Measurements from ENCODE around the gene AIG1. TPM values are rescaled to one million over a fixed set of nuclear protein-coding genes. Genes with fewer than 3 reads are reported as not detected.
A peak's percentile ranks its signal among the peaks of the same experiment; 100 is the strongest.
"Not testable (repeated sequence)": the region's sequence is repeated elsewhere in the genome, so short reads cannot be mapped to it uniquely, and the experiment has no call there.

Gene AIG1, protein sequence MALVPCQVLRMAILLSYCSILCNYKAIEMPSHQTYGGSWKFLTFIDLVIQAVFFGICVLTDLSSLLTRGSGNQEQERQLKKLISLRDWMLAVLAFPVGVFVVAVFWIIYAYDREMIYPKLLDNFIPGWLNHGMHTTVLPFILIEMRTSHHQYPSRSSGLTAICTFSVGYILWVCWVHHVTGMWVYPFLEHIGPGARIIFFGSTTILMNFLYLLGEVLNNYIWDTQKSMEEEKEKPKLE
- total RNA-seq: 81.4 TPM

DNA sequence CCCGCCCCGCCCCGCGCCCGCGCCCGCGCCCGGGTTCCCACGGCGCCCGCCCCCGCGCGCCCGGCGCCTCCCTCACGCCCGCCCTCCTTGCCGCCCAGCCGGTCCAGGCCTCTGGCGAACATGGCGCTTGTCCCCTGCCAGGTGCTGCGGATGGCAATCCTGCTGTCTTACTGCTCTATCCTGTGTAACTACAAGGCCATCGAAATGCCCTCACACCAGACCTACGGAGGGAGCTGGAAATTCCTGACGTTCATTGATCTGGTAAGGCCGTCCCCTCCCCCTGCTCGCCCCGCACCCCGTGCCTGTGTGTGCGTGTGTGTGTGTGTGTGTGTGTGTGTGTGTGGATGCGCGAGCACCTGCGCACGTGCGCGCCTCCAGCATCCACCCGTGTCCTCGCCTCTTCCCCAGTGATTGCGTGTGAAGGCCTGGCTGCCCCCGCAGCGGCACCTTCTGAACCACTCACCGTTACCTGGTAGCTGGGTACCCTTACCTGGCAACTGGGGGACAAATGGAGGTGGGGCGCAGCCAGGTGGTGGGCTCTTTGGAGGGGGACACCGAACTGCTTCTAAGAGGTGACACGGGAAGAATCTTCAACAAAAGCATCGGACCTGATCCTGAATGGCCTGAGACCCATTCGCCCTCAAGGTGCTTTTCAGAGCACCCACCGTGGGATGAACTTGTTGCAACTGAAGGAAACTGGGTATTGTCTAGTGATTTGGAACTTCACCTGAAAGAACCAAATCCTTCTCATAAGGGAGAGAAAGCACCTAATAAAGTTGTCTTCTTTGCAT lies at the start of gene AIG1:
Gene AIG1 (plus strand): TSS at position 84 of the 791 bp plus-strand sequence. CDS start 37 bp downstream, at position 121.
- DNase-seq (ENCODE audit: low spot score): peak; percentile 68

DNA sequence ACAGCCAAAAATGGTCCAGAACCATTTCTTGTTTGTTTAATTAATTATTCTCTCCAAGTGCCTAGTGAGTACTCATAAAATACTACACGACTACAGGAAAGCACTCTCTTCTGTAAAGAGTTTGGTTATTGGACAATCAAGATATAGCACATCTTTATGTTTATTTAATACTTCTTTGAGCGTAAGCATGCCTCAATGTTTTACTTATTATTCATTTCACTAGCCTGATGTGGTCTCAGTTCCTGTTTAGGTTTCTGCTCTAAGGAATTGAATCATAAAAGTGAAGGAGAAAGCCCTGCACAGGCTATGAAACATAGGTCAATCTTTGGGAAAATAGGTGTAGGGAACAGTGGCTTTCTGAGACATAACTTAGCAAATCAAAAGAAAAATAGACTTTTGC lies 45.9 kb upstream of the AIG1 start:
- no peak for DNase-seq (ENCODE audit: low spot score)

DNA sequence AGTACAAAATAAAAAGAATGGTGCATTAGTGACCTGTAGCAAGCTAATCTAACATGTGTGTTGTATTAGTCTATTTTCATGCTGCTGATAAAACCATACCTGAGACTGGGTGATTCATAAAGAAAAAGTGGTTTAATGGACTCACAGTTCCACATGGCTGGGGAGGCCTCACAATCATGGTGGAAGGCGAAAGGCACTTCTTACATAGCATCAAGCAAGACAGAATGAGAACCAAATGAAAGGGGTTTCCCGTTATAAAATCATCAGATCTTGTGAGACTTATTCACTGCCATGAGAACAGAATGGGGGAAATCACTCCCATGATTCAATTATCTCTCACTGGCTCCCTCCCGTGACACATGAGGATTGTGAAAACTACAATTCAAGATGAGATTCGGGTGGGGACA lies 45.4 kb upstream of the AIG1 start:
- no peak for DNase-seq (ENCODE audit: low spot score)

DNA sequence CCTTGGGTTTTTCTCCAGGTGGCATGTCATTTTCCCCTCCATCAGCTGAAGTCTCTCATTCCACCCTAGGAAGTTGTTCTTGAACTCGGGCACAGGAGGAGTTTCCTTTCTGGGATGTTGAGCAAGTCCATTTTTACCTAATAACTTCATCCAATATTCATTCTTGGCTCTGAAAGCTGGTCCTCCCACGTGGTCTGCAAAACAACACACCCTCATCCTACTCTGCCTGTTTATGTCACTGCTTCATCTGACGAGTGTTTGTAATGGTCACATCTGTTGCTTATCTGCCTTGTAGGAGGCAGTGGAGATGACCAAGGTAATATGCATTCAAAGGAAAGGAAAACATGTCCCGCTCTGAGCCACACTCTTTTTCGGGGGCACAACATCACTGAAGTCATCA lies 41.7 kb upstream of the AIG1 start:
- DNase-seq (ENCODE audit: low spot score): no peak

DNA sequence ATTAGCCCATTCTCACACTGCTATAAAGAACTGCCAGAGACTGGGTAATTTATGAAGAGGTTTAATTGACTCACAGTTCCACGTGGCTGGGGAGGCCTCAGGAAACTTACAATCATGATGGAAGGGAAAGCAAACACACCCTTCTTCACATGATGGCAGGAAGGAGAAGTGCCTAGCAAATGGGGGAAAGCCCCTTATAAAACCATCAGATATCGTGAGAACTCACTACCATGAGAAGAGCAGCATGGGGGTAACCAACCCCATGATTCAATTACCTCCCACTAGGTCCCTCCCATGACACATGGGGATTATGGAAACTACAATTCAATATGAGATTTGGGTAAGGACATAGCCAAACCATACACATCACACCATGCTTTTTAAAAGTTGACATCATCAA lies 39.8 kb upstream of the AIG1 start:
- DNase-seq (ENCODE audit: low spot score): not testable (repeated sequence)

DNA sequence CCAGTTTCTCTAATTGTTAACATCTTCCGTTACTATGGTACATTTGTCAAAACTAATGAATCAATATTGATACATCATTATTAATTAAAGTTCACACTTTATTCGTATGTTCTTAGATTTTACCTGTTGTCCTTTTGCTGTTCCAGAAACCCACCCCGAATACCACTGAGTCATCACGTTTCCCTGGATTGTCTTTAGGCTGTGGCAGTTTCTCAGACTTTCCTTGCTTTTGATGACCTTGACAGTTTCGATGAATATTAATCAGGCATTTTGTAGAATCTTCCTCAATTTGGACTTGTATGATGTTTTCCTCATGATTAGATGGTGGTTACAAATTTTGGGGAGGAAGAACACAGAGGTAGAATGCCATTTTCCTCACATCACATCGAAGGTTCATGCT lies 39.1 kb upstream of the AIG1 start:
- no peak for DNase-seq (ENCODE audit: low spot score)

DNA sequence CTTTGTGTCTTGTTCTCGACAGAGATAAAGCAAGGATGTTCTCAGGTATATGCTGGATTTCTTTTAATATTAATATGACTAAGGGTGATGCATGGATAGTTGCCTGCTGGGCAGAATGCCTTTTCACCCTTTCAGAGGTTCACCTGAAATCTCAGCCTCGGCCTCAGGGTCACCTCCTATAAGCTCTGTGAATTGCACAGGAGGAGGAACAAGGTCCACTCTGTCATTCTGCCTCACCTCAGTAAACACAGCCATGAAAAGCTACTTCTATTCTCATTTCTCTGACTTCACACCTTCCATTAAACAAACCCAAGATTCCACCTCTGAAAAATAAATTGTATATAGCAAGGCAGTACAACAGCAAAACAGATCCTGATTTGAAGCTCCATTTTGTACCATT lies 38.1 kb upstream of the AIG1 start:
- DNase-seq (ENCODE audit: low spot score): no peak

DNA sequence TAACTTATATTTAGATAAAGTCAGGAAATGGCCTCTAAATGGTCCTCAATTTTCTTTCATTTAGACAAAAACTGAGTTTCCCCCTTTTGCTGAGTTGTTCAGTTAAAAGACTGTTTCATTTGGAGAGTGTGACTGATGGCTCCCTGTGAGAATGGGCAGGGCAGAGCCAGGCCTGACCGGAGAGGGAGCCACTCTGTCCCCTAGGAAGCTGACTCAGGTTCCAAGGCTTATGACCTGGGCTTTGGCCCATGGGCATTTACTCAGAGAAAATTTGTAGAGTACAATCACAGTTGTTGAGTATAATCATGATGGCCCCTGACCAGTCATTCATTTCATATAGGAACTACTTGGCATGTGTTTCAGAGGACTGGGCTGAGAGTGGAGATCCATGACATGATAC lies 37.0 kb upstream of the AIG1 start:
- no peak for DNase-seq (ENCODE audit: low spot score)

DNA sequence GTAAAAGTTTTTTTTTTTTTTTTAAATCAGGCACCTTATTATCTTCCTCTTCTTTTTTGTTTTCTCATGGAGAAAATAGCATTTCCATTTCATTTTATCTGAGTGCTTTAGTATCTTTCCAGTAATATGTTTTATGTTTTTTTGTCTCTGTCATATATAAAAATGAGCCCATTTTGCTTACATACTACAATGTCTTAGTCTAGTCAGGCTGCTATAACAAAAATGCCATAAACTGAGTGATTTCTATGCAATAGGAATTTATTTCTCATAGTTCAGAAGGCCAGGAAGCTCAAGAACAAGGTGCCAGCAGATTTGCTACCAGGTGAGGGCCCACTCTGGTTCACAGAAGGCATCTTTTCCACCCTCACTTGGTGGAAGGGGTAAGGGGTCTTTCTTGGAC lies 35.7 kb upstream of the AIG1 start:
- DNase-seq (ENCODE audit: low spot score): no peak

DNA sequence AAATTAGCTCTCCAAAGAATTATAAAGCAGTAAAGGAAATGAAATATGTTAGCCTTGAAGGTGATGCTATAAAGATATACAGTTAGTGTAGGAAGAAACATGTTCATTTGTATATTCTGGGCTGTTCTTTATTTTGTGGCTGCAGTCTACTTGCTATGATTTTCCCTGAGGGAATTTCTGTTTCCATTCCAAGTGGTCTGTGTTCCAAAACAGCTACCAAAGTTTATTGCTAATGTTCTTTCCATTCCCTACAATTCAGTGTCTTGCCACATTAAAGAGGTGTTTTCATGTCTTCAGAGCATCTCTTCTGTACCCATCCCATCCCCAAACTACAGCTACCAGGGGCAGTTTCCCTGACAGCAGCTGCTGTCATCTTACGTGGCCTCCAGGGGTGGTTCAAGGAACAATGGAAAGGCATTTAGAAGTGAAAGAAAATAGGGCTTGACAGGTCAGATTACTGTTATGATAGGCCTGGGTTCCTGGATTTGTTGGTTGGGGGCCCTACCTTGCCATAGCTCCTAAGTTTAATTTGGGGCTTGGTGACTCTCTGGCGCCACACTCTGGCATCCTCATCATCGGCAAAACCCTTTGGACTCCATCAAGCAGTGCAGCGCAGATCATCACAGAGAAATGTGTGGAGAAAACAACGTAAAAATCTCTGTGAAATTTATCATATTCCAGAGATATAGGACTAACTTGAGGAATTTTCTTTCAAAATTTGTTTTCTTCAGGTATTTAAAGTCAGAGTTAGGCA lies 33.8 kb upstream of the AIG1 start:
- DNase-seq (ENCODE audit: low spot score): peak; percentile 21

DNA sequence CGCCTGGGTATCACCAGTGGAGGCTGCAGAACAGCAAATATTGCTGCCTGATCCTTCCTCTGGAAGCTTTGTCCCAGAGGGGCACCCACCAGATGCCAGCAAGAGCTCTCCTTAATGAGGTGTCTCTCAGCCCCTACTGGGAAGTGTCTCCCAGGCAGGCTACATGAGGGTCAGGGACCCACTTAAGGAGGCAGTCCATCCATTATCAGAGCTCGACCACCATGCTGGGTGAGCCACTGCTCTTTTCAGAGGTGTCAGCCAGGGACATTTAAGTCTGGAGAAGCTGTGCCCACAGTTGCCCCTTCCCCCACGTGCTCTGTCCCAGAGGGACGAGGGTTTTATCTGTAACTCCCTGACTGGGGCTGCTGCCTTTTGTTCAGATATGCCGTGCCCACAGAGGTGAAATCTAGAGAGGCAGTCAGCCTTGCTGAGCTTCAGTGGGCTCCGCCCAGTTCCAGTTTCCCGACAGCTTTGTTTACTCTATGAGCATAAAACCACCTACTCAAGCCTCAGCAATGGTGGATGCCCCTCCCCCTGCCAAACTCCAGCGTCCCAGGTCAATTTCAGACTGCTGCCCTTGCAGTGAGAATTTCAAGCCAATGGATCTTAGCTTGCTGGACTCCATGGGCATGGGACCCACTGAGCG lies 25.9 kb upstream of the AIG1 start:
- no peak for DNase-seq (ENCODE audit: low spot score)

DNA sequence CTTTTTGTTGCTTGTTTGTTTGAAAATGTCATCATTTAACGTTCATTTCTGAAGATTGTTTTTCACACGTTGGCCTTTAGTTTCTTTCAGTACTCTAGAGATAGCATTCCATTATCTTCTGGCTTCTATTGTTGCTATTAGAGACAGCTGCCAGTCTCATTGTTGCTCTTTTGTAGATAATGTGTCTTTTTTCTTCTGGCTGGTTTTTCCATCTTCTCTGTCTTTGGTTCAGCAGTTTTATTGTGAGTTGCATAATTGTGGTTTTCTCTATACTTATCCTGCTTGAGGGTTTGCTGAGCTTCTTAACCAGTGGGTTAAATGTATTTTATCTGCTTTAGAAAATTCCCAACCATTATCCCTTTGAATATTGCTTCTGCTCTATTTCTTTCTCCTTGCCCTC lies 23.2 kb upstream of the AIG1 start:
- no peak for DNase-seq (ENCODE audit: low spot score)

DNA sequence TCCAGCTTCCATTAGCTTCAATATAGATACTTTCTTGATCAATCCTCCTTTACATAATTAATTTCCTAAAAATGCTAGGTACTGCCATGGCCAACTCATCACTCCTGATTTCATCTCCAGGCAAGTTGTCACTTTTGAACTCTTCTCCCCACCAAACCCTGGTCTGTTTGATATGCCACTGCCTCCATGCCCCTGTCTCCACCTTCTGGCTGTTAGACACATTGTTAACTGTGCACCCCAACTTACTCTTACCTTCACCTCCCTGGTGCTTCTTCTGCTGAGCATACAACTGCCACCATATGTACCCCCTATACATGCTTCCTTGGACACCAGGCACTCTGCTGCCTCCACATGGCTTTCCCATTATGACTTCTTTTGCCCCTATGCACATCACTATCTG lies 21.9 kb upstream of the AIG1 start:
- DNase-seq (ENCODE audit: low spot score): no peak

DNA sequence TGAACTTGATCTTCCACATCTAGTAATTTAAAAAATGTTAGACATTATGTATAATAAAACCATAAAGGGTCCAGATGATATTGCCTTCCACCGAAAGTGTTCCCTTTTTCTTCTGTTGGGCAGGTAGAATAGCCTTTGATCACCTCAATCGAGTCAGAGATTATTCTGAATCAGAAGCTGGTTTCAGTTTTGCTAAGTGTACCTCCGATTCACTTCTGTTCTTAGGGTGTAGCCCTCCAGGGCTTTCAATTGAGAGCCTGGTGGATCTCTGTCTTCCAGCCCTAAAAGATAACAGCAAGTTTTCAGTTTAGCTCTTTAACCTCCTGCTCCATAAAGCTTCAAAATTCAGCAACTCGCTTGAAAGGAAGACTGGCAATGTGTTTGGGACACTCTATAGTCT lies 21.1 kb upstream of the AIG1 start:
- DNase-seq (ENCODE audit: low spot score): no peak

DNA sequence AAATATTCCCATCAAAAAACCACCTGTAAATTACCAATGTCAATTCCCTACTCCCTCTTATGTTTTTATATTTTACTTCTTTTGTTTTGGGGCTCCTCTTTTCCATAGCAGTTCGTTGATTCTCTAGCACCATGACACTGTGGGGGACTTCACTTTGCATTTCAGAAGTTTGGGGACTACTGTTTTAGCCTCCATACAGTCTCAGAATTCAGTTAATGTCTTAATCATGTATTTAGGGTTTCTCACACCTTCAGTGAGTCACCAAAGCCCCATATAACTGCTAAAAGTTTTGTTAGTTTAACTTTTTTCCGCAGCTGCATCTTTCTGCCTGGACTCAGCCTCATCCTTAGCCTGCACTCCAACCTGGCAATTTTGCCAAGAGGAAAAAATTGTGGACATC lies 20.7 kb upstream of the AIG1 start:
- DNase-seq (ENCODE audit: low spot score): no peak

DNA sequence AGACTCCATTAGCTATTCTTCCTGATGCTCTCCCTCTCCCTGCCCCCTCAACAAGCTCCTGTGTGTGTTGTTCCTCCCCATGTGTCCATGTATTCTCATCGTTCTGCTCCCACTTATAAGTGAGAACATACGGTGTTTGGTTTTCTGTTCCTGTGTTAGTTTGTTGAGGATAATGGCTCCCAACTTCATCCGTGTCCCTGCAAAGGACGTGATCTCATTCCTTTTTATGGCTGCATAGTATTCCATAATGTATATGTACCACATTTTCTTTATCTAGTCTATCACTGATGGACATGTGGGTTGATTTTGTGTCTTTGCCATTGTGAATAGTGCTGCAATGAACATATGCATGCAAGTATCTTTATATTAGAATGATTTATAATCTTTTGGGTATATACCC lies 16.3 kb upstream of the AIG1 start:
- not testable (repeated sequence) for DNase-seq (ENCODE audit: low spot score)

DNA sequence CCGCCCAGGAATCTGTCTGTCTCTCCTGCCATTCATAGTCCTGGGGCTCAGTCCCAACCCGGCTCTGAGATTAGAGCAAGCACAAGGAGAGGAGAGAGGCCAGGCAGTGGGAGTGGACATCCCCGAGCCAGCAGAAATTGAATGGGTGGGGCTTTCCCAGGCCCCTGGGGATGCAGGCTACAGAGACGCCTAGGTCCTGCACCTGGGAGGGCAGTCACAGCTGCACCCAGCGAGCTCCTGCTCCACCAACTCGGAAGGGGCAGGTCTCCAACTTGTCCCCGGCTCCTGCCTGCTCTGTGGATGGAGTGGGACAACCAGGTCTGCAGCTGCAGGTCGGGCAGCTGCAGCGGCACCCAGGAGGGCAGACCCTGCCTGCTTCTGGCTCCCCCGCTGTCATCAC lies 11.1 kb upstream of the AIG1 start:
- DNase-seq (ENCODE audit: low spot score): no peak

DNA sequence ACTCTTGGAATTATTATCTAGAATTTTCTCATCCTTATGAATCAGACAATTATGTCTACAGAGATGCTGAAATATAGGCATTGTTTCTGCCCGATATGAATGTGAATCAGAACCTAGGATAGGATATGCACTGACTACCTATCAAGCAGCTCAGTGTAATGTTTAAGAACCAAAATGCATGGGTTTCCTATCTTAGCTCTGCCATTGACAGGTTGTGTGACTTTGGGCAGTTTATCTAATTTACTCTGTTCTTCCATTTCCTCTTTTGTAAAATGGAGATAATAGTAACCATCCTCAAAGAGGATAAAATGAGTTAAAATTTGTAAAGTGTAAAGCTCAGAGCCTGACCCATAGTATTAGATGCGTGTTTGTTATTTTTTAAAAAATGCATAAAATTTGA lies 10.2 kb upstream of the AIG1 start:
- DNase-seq (ENCODE audit: low spot score): no peak

DNA sequence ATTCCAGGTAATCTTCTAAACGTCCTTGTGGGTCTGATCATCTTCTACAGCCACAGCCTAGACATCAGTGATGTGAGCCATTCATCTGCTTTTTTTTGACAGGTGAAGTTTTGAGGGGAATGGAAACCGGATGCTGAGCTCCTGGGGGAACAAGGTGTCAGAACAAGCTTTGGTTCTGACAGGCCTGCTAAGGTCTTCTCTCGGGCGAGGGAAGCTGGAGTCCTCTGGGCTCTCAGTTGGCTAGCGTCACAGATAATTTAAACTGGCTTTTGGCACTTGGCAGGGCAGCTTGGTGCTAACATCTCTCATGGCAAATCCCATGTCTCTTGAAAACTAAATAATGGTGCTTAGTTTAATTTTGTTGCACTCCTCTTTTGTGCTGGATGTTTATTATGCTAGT lies 8.4 kb upstream of the AIG1 start:
- DNase-seq (ENCODE audit: low spot score): no peak

DNA sequence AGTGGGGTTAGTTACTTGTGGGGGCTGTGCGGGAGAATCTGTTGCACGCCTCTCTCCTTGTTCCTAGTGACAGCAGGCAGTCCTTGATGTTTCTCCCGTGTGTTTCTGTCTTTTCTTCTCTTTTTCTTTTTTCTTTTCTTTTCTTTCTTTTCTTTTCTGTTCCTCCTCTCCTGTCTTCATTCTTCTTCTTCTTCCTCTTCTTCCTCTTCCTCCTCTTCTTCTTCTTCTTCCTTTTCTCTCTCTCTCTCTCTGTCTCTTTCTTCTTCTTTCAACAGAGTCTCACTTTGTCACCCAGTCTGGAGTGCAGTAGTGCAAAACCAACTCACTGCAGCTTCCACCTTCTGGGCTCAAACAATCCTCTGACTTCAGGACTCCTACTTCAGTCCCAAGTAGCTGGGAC lies 6.8 kb upstream of the AIG1 start:
- DNase-seq (ENCODE audit: low spot score): no peak

DNA sequence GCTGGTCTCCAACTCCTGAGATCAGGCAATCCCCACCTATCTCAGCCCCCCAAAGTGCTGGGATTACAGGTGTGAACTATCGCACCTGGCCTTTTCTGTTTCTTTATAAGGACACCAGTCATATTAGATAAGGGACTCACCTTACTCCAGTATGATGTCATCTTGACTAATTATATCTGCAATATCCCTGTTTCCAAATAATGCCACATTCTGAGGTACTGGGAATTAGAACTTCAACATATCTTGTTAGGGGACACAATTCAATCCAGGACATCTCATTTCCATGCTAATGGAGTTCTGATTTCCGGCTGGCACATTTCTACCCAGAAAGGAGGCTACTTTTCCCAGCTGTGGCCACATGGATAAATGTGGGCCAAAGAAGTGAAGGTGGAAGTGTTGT lies 6.4 kb upstream of the AIG1 start:
- no peak for DNase-seq (ENCODE audit: low spot score)

DNA sequence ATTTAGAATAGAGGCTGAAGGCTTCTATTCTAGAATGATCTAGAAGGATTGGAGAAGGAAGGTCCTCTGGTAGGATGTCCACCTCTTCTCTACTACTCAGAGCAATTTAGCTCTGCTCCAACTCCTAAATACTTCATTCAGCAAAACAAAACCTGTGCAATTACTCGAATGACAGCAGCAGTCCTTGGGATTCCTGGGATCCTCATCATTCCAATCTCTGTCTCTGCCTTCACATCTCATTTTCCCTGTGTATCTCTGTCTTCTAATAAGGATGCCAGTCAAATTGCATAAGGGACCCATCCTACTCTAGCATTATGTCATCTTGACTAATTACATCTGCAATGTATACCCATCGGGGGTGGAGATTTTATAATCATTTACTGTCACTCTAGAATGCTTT lies 5.5 kb upstream of the AIG1 start:
- no peak for DNase-seq (ENCODE audit: low spot score)

Measured in mucosa of gallbladder (tissue), 1 donor.